NCI-H748 (cell line): ENCODE measurements around the gene NEURL2.

Experiments
- DNase-seq: peaks from one replicate; lab custom pipeline; 2025; ENCODE audit not compliant: unreplicated experiment; lab: John Stamatoyannopoulos, UW

NEURL2 gene

GRCh38 chr20:45848421-45848820, 42.6 kb downstream of the NEURL2 start:
- no peak for DNase-seq

- no peak for DNase-seq
Observed at GRCh38 chr20:45845452-45845851, 45.6 kb downstream of the NEURL2 start.

DNA sequence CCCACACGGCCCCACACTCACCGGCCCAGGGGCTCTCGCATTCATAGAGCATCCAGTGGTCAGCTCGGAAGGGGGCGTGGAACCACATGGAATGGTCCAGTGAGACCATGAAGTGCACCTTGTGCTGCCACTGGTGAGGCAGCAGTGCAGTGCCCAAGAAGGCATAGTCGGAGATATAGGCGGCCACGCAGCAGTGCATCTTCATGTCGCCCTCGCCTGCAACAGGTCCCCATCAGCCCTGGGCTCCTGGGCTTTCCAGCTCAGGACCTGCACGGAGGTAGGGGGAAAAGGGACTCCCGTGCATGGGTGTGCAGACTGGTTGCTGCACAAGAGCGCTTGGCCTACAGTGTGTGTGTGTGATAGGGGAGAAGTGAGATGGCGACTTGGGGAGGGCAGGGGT, 47.5 kb downstream of the NEURL2 start:
- DNase-seq, result no peak

DNA sequence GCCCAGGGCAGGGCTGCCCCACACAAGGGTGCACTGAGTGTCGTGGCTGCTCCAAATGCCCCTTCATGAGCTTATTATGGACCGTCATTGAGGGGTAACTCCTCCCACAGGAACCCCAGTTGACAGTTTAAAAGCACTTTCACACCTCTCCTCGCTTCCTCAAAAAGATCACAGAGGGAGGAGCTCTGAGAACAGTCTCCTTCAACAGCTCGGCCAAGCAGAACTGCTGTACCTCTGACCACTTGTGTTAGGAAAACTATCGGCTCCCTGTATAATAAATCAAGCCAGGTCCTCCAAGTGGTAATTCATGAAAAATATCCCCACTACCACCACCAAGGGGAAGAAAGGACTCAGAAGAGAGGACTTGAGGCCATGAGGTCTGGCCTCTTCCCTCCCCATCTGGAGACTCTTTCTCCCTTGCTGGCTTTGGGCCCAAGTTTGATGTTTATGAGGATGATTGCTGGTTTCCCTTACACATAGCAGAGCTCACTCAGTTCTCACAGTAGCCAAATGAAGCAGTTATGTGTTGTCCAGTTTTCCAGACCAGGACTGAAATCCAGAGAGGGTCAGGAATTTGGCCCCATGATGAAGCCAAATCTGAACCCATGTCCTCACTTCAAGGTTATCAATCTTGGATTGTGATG, 48.7 kb downstream of the NEURL2 start:
- no peak for DNase-seq

DNA sequence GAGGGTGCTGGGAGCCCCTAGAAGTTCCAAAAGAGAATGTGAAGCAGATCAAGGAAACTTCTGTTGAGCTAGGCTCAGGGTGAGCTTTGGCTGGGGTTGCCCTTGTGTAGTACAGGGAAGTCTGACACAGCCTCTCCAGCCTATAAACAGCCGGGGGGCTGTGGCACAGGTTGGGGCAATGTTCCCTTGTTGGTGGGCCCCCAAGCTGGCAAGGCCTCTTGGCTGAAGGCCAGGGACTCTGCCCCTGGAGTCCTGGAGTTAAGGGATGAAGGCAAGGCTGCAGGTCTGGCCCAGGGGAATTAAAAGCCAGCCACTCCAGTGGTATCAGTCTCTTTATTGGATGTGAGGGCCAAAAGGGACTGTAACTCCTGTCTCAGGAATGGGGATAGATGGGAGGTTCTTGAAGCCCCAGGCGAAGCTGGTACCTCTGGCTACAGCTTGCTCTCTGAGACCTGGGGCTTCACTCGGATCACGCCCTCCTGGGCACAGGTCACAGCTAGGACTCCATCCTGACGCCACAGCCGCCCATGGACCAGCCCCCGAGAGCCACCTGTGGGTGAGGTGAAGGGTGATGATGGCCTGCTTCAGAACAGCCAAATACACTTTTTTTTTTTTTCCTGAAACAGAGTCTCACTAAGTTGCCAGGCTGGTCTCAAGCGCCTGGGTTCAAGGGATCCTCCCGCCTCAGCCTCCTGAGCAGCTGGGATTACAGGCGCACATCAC, 49.4 kb downstream of the NEURL2 start:
- DNase-seq, result no peak

DNA sequence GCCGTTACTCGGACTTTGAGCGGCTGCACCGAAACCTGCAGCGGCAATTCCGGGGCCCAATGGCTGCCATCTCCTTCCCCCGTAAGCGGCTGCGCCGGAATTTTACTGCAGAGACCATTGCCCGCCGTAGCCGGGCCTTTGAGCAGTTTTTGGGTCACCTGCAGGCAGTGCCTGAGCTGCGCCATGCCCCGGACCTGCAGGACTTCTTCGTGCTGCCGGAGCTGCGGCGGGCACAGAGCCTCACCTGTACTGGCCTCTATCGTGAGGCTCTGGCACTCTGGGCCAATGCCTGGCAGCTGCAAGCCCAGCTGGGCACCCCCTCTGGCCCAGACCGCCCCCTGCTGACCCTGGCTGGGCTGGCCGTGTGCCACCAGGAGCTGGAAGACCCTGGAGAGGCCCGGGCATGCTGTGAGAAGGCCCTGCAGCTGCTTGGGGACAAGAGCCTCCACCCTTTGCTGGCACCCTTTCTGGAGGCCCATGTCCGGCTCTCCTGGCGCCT, 50.3 kb downstream of the NEURL2 start:
- DNase-seq, result no peak
